ENCODE data around the gene CDC6.

Gene CDC6

GRCh38 chr17:40312131-40312731 is 24.6 kb downstream of the CDC6 start:
- DNase-seq, result peak in 1 of 2 donors; percentile 29

DNA sequence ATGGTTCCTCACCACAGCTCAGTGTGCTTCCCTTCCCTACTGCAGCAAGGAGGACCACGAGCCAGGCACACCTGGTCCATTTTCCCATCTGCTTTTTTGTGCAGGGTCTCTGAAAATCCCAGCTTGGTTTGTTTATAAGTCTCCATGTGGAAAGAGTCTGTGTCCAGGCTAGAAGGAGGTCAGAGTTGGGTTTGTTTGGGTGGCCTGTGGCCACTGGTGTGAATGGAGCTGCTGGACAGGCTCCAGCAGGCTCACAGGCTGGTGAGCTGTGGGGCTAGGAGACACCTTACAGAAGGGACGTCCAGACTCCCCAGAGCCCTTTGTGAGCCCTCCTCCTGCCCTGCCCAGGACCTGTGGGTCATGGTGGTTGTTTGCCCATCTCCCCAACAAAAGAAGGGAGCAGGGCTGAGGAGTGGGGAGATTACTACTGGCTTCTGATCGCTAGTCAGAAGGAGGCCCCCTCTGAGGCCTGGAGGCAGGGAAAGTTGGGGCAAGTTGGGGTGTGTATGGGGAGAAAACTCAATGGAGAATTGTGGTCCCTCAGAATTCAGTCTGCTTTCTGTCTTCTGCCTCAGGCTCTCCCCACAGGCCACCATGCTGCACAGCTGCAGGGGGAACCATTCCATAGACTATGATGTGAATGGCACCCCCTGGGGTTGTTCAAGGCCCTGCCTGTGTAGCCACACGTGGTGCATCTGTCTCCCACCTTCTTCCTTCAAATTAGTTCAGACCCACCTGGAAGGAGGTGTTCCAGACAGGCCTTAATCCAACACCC is 25.4 kb downstream of the CDC6 start:
- DNase-seq, result no peak

- DNase-seq, result no peak
Measured at GRCh38 chr17:40313668-40314583, 26.2 kb downstream of the CDC6 start.

DNA sequence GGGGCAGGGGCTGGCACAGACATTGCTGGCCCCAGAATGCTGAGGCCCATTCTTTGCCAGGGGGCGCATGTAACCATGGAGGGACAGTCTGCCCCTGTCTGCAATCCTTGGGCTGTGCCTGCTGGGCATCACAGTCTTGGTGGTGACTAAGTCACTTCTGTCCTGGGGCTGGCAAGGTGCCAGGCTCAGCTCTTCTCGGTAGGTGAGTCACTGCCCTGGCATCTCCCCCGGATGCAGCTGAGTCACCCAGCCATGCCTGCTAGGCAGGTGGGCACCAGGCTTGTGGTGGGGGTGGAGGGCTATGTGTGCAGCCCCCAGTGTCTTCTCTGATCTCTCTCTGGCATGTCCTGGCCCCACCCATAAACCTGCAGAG is 26.9 kb downstream of the CDC6 start:
- DNase-seq, result peak; percentile 84 to 87

GRCh38 chr17:40315206-40315605 is 27.5 kb downstream of the CDC6 start:
- DNase-seq, result no peak

DNA sequence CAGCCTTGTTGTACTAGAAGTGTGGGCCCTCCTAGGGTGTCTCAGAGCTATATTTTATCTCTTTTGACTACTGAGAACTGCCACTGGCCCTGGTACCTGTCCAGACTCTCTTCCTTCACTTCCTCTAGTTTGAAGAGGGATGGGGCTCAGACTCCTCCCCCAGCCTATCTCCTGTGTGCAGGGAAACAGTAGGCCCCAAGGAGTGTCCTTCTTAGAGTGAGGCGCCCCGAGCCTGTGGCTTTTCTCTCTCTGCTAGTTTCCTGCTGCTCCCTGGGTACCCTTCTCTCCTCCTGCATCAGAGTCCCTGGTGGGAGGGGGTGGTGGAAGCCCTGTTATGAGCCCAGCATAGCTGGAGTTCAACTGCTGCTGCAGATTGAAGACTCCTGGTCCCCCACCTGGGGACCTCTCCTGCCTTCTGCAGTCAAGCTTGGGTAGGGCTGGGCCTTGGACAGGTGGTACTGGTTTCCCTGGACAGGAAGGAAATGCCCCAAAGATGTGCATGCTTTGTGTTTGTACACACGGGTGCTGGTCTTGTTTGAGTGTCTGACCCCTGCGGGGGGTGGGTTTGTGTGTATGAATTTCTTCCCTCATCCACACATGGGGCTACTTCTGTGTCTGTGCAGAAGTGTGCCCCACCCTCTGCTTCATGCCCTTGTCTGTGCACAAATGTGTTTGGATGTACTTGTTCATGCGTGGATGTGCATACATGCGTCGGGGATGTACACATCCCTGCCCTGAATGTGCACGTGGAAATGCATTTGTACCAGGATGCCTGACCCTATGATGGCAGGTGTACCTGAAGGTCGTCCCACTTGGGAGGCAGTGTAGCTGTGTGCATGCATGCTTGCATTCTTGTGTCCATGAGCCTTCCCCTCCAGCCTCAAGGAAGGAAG is 28.2 kb downstream of the CDC6 start:
- no peak for DNase-seq

DNA sequence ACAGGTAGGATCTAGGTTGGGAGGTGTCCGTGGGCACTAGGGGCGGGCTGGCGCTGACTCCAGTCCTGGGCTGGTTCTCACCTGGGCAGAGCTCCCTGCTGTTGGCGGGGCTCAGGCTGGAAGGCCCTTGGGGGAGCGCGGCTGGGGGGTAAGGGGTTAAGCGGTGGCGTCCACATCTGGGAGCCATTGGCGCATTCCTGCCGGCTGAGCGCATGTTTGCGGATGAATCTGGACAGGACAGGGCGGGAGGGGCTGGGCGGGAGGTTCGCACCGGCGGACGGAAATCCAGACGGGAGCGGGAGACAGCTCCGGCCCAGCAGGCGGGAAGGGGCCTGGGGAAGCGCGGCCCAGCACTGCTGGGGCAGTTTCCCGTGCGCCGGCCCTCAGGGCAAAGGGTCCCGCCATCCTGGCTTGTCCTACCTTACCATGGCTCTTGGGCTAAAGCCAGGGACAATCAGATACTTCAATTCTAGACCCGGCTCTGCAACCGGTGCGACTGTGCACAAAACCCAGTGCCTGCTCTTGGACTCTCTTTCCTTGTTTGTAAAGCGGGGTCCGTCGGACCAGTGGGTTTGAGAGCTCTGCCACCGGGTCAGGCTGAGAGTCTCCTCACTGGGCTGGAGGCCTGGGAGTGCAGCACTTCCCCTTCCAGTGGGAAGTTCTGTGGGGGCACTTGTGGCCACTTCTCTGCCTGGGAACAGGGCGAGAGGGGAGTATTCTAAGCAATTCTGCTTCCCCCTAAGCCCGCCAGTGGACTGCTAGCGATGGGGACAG is 29.1 kb downstream of the CDC6 start:
- peak; percentile 62 to 80 for DNase-seq

DNA sequence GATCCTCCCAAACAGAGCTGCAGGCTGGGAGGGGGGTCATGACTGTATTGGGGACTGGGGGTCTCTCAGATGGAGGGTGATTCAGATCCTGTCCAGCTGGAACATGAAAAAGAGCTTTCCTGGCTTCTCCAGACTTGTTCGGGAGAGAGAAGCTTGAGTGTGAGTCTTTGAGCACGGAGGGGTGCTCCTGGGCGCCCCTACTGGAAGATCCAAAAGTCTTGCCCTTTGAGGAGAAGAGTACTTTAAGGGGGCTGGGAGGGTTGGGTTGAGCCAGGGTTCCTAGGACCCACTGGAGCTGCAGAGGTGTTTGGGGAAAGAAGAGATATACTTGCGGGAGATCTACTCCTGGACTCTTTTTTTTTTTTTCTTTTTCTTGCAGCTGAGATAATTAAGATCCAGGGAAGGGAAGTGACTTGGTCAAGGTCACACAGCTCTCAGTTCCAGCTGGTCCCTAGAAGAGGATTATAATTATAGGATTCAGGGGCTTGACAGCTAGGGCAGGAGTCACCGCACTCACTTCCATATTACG is 29.7 kb downstream of the CDC6 start:
- peak; percentile 49 to 52 for DNase-seq

DNA sequence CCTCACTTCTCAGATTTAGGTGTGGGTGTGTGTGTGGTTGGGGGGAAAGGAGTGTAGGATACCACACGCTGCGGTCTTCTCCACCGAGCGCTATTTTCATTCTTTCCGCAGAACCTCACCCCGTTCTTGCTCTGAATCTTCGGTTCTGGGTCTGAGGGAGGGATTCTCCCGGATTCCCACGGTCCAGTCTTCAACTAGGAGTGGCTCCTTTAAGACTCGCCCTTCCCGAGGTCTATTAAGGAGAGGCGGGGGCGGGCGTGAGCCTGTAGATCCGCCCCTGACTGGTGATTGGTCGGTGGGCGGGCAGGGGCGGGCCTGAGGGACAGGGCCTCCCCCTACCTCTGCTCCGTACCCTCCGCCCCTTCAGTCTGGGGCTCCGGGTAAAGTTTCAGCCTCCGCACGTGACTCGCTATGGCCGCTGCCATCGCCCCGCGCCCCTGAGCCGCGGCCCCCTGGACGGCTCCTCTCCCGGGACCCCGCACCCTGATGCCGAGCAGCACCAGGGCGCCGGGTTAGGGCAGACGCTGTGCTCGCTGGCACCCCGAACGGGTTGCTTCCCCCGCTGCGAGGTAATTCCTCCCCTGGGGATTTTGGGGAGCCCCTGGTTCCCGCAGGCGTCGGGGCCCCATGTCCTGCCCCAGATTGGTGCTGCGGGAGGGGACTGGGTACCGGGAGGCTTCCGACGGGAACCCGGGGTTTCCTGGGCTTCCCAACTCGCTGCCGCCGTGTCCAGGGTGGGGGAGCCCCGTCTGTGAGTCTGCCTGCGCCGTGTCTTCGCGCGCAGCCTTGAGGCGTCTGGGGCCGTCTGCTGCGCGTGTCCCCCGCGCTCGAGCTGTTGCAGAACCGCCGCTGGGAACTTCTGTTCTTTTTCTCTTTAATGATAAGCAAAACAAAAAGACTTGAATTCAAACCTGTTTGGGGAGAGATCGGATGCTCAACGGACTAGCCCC is 30.5 kb downstream of the CDC6 start:
- peak; percentile 94 to 97 for DNase-seq

DNA sequence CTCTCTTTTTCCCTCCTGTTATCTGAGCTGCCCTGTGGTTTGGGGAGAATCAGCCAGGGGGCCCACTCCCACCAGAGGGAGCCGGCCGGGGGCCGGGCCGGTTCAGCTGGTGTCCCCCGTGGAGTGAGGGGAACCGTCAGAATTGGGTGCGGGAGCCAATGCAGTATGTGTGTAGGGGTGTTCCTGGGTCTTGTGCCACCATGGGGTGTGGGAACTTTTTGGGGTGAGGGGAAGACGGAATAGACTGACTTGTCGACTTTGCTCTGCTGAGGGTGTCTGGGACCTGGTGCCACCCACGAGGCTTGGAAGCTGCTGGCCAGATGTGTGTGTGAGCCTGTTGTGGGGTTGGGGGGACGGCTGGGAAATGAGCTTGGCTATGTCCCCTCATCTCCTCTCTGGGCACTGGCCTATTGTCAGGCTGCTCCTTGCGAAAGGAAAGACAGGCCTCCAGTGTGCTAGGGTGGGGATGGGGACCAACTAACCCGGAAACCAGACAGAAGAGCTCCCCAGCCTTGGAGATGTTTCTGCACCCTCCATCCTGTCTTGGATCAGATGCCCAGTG is 31.2 kb downstream of the CDC6 start:
- DNase-seq, result no peak

DNA sequence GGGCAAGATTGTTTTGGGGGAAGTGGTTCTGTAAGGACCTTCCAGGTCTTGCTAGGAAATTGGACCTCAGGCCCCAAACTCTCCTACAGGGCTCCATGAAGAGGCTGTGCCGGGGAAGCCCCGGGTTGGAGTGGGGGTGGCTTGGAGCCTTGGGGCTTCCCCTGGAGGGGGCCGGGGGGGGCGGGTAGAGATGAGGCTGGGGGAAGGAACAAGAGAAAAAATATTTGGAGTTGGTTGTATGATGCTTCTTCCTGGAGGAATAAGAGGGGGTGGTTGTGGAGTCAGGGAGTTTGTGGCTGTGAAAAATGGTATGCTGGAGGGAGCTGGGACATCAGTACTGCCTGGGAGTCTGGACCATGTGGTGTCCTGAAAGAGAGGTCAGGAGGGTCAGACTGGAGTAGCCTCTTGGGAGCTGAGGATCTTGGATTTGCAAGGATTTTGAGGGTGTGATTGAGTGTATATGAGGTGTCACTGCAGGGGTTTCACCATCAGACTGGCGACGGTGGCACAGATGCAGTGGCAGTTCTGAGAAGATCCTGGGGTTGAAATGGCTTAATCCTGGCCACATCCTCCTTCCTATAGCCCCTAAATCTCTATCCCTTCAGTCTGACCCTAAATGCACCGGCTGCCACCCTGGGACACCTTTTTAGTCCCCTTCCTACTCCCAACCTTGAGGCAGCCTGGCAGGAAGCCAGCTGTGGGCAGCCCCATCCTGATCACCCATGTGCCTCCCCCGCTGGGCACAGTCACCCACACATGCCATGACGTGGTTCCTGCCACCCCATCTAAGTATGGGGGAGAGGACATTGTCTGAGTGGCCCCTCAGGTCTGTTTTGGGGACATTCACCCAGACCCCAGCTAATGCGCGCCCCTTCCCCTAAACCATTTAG is 32.2 kb downstream of the CDC6 start:
- DNase-seq, result peak; percentile 21 to 53

- peak in 1 of 2 donors; percentile 35 for DNase-seq
Measured at GRCh38 chr17:40320756-40321523, 33.3 kb downstream of the CDC6 start.

GRCh38 chr17:40321524-40321929 is 33.8 kb downstream of the CDC6 start:
- no peak for DNase-seq

DNA sequence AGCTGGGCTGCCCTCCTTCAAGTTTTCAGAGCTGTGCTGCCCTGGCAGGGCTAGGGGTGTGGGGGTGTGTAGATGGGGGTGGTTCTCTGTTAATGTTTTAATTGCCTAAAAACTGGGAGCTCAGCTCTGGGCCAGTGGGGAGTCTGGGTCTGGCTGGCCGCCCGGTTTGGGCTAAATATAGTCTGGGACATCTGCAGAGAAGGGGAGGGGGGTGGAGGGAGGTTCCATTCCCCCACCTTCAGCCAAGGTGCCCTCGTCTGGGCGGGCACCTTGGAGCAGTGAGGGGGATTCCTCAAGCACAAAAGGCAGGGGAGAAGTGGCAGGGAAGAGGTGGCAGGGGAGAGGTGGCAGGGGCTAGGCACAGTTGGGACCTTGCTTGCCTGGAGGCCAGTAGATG is 34.3 kb downstream of the CDC6 start:
- DNase-seq, result no peak

DNA sequence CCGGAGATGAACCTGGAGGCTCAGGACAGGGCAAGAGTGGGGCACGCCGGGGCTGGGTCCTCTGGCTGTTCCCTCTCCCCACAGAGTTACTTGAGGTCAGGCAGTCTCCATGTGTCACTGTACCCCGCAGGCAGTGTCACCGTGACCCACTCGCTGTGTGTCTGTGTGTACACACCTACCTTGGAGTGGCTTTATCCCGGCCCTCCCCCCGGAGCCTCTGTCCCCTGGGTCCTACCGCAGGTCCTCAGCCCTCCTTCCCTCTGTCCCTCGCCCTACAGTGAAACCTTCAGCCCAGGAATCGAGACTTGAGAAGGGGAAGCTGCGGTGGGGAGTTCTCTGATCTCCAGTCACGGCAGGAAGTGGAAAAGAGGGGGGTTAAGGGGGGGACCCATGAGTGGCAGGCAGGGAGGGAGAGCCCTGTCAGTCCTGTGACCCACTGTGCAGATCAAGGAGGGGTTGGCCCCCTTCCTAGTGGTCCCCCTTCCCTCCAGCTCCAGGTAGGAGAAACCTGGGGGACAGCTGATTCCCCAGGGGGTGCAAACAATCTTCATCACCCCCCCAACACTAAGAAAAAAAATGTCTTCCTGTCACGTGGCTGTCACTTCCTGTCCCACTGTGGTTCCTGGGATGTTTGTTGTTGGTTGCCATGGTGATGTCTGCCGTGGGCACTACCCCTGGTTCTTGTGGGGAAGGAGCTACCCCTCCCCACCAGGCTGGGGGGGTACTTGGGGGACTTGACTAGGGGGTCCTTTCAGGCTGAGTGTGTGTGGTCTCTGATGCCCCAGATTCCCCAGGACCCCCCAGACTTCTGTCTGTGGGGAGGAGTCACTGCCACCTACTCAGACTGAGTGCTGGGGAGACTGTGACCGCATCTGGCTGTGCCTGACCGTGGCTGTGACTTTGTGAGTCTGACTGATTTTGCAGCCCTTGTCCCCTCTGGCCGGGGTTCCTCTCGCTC is 35.0 kb downstream of the CDC6 start:
- DNase-seq, result peak; percentile 95 to 96

Data from inflammatory macrophage (primary cell).